MM.1S (cell line): ENCODE measurements around the gene SPO11.
A peak's percentile ranks its signal among the peaks of the same experiment; 100 is the strongest.

Experiments used
- DNase-seq: peaks from one replicate; pipeline ENCODE4 v3.0.0-alpha.2; 2015
- H2AFZ ChIP-seq: fragments of 300-600 bp; sonication (generic); 2 replicates; pipeline ENCODE4 v1.6.0; 2016; ENCODE audit warnings: antibody characterized with exemption, low read length
- H3F3A ChIP-seq: fragments of 300-600 bp; sonication (generic); 2 replicates; pipeline ENCODE4 v1.6.1; 2016; ENCODE audit warnings: mild to moderate bottlenecking, antibody characterized with exemption, low read length, moderate library complexity, mixed read lengths; ENCODE audit not compliant: insufficient read depth
- H3K27ac ChIP-seq: fragments of 300-600 bp; sonication (generic); 2 replicates; pipeline ENCODE4 v1.5.1; 2016; ENCODE audit warnings: mild to moderate bottlenecking, low read length
- H3K27me3 ChIP-seq: fragments of 300-600 bp; sonication (generic); replicated peaks from 2 replicates; pipeline ENCODE4 v1.6.0; 2016; ENCODE audit warnings: low read length; ENCODE audit not compliant: insufficient read depth
- H3K36me3 ChIP-seq: fragments of 300-600 bp; sonication (generic); replicated peaks from 2 replicates; pipeline ENCODE4 v1.6.1; 2016; ENCODE audit warnings: mild to moderate bottlenecking, low read length, mixed read lengths; ENCODE audit not compliant: insufficient read depth
- H3K4me1 ChIP-seq: fragments of 300-600 bp; sonication (generic); 2 replicates; pipeline ENCODE4 v1.6.1; 2016; ENCODE audit warnings: low read length, mixed read lengths
- H3K4me2 ChIP-seq: fragments of 300-600 bp; sonication (generic); 2 replicates; pipeline ENCODE4 v1.6.0; 2016; ENCODE audit warnings: low read depth, low read length
- H3K4me3 ChIP-seq: fragments of 300-600 bp; sonication (generic); 2 replicates; pipeline ENCODE4 v1.5.1; 2016; ENCODE audit warnings: low read length, mixed read lengths
- H3K79me2 ChIP-seq: fragments of 300-600 bp; sonication (generic); 2 replicates; pipeline ENCODE4 v1.6.1; 2016; ENCODE audit warnings: mixed run types, low read length, mixed read lengths
- H3K9ac ChIP-seq: fragments of 300-600 bp; sonication (generic); 2 replicates; pipeline ENCODE4 v1.6.1; 2016; ENCODE audit warnings: low read length, mixed read lengths
- H3K9me2 ChIP-seq: fragments of 300-600 bp; sonication (generic); replicated peaks from 2 replicates; pipeline ENCODE4 v1.6.1; 2016; ENCODE audit warnings: mild to moderate bottlenecking, low read length, mixed read lengths; ENCODE audit not compliant: insufficient read depth
- H3K9me3 ChIP-seq: fragments of 300-600 bp; sonication (generic); replicated peaks from 2 replicates; pipeline ENCODE4 v1.6.1; 2016; ENCODE audit warnings: mild to moderate bottlenecking, low read length, mixed read lengths; ENCODE audit not compliant: insufficient read depth
- H4K20me1 ChIP-seq: fragments of 300-600 bp; sonication (generic); 2 replicates; pipeline ENCODE4 v1.6.1; 2016; ENCODE audit warnings: mild to moderate bottlenecking, low read length, moderate library complexity, mixed read lengths; ENCODE audit not compliant: insufficient read depth
- CTCF ChIP-seq: fragments of 300-600 bp; sonication (generic); IDR thresholded peaks from 2 replicates; pipeline ENCODE4 v1.5.1; 2016; ENCODE audit warnings: antibody characterized with exemption, low read length, mixed read lengths
- EZH2 ChIP-seq: fragments of 300-600 bp; sonication (generic); optimal IDR thresholded peaks from 2 replicates; pipeline ENCODE3; 2017; ENCODE audit warnings: low read depth, mild to moderate bottlenecking, antibody characterized with exemption, low read length, mixed read lengths
- EZH2phosphoT487 ChIP-seq: fragments of 300-600 bp; sonication (generic); IDR thresholded peaks from 2 replicates; pipeline ENCODE4 v1.6.1; 2018; ENCODE audit warnings: antibody characterized with exemption, low read length

Gene SPO11

GRCh38 chr20:57381596-57382503 lies 52.2 kb downstream of the SPO11 start:
- no peak overlapping the region for H3K4me3 ChIP-seq
- H3K79me2 ChIP-seq = peaks cover 33% of the 10 kb centered on the region
- no peak overlapping the region for H3K4me2 ChIP-seq
- TF ChIP-seq EZH2phosphoT487 (no peak), CTCF (peak; percentile 94)
- no peak overlapping the region for H2AFZ ChIP-seq
- no peaks in the 10 kb centered on the region for H3K9me2 ChIP-seq
- H3F3A ChIP-seq = peaks cover 45% of the 10 kb centered on the region
- peak overlapping the region; percentile 80; the same call in 1 of the 2 replicates for H3K27ac ChIP-seq
- peaks cover 34% of the 10 kb centered on the region for H3K4me1 ChIP-seq
- no peak overlapping the region for H3K9ac ChIP-seq
- H3K27me3 ChIP-seq = no peaks in the 10 kb centered on the region
- H4K20me1 ChIP-seq = 0 out of 2 replicates have a peak, but pooled peaks cover 3% of the 10 kb centered on the region
- no peaks in the 10 kb centered on the region for H3K9me3 ChIP-seq
- peak; percentile 86 for DNase-seq
- H3K36me3 ChIP-seq = peaks cover 4% of the 10 kb centered on the region; the same call in 1 of the 2 replicates

GRCh38 chr20:57382516-57382915 lies 52.9 kb downstream of the SPO11 start:
- no peak for DNase-seq
- H4K20me1 ChIP-seq = 0 out of 2 replicates have a peak, but pooled peaks cover 3% of the 10 kb centered on the region
- no peaks in the 10 kb centered on the region for H3K27me3 ChIP-seq
- H3K36me3 ChIP-seq = peaks cover 4% of the 10 kb centered on the region; the same call in 1 of the 2 replicates
- H3K4me3 ChIP-seq = no peak overlapping the region
- H2AFZ ChIP-seq = no peak overlapping the region
- no peaks in the 10 kb centered on the region for H3K9me2 ChIP-seq
- peak overlapping the region; percentile 80; the same call in 1 of the 2 replicates for H3K27ac ChIP-seq
- H3K9ac ChIP-seq = no peak overlapping the region
- peaks cover 45% of the 10 kb centered on the region for H3F3A ChIP-seq
- peaks cover 28% of the 10 kb centered on the region for H3K79me2 ChIP-seq
- H3K4me1 ChIP-seq = peaks cover 34% of the 10 kb centered on the region
- H3K4me2 ChIP-seq = no peak overlapping the region
- TF ChIP-seq EZH2phosphoT487 (no peak), EZH2 (no peak), CTCF (no peak)
- no peaks in the 10 kb centered on the region for H3K9me3 ChIP-seq

- TF ChIP-seq EZH2 (no peak), EZH2phosphoT487 (no peak), CTCF (peak; percentile 35)
- no peaks in the 10 kb centered on the region for H4K20me1 ChIP-seq
- H3K9me2 ChIP-seq = no peaks in the 10 kb centered on the region
- H3K4me1 ChIP-seq = peaks cover 34% of the 10 kb centered on the region
- H3K36me3 ChIP-seq = no peaks in the 10 kb centered on the region
- peak overlapping the region; percentile 49 for H3K9ac ChIP-seq
- H3K9me3 ChIP-seq = no peaks in the 10 kb centered on the region
- DNase-seq = peak; percentile 67
- H3K4me2 ChIP-seq = peak overlapping the region; percentile 52
- H3F3A ChIP-seq = peaks cover 45% of the 10 kb centered on the region
- H3K79me2 ChIP-seq = peaks cover 23% of the 10 kb centered on the region
- peak overlapping the region; percentile 80 for H3K27ac ChIP-seq
- no peaks in the 10 kb centered on the region for H3K27me3 ChIP-seq
- no peak overlapping the region for H2AFZ ChIP-seq
- H3K4me3 ChIP-seq = peak overlapping the region; percentile 15; the same call in 1 of the 2 replicates
These were observed 54.1 kb downstream of the SPO11 start for GRCh38 chr20:57383447-57384347.
